Muscle of leg (tissue), 11 donors: ENCODE measurements around the gene HP1BP3. TPM values are rescaled to one million over a fixed set of nuclear protein-coding genes. Genes with fewer than 3 reads are reported as not detected.

Experiments used
- DNase-seq: peaks from one replicate; pipeline ENCODE4 v3.0.0; 2013
- H3K27ac ChIP-seq: one replicate; pipeline ENCODE4 v1.5.1; 2013; ENCODE audit warnings: mild to moderate bottlenecking, low read length, control low read depth
- H3K27me3 ChIP-seq: one replicate; pipeline ENCODE4 v1.6.1; 2013; ENCODE audit warnings: low read length; ENCODE audit not compliant: control insufficient read depth, insufficient read depth
- H3K36me3 ChIP-seq: one replicate; pipeline ENCODE4 v1.6.1; 2013; ENCODE audit warnings: low read length; ENCODE audit not compliant: control insufficient read depth, insufficient read depth
- H3K4me1 ChIP-seq: one replicate; pipeline ENCODE4 v1.6.1; 2013; ENCODE audit warnings: low read length; ENCODE audit not compliant: control insufficient read depth, insufficient read depth
- H3K4me3 ChIP-seq: one replicate; pipeline ENCODE4 v1.5.1; 2013; ENCODE audit warnings: low read length, control low read depth
- H3K9me3 ChIP-seq: replicated peaks from 2 replicates; pipeline ENCODE4 v1.6.1; 2013; ENCODE audit warnings: low read depth, low read length; ENCODE audit not compliant: control insufficient read depth
- WGBS: methylation state at CpG from one replicate; pipeline ENCODE4 v1.1.5; 2013; ENCODE audit warnings: missing lambda C conversion rate; ENCODE audit not compliant: insufficient coverage; 5-methylcytosine and 5-hydroxymethylcytosine counted together
- polyA plus RNA-seq, 8 donors: library from polyadenylated mRNA; unstranded; fragments of 120-200 nt; gene quantifications; one replicate each; pipeline versions ENCODE4 v1.2.1 to v1.2.3, GENCODE V29; 2013; ENCODE audit warnings: inconsistent platforms in 1 of 8, low replicate concordance in 1 of 8; ENCODE audit not compliant: insufficient read length in 8 of 8, insufficient read depth in 1 of 8
- total RNA-seq: library from RNA; stranded (reverse); fragments of 120-200 nt; gene quantifications from one replicate; pipeline ENCODE4 v1.2.4, GENCODE V29; 2013

HP1BP3 gene
- total and polyA plus RNA-seq, 9 donors: 147 to 216 (median 164) TPM

- no peaks in the 10 kb centered on the region for H3K9me3 ChIP-seq
- WGBS: no CpG with 5 or more reads among the region's 2 CpGs
- H3K27me3 ChIP-seq: no peaks in the 10 kb centered on the region
- peaks cover 33% of the 10 kb centered on the region for H3K36me3 ChIP-seq
- no peaks in the 10 kb centered on the region for H3K4me1 ChIP-seq
- H3K4me3 ChIP-seq: no peak overlapping the region
- no peak overlapping the region for H3K27ac ChIP-seq
- DNase-seq: no peak
Measured at GRCh38 chr1:20739225-20739624, 47.9 kb downstream of the HP1BP3 start.

- WGBS: 55% methylated on average over 5 of the region's 7 CpGs
- Histone ChIP-seq H3K27me3 (peaks cover 22% of the 10 kb centered on the region), H3K36me3 (peaks cover 18% of the 10 kb centered on the region), H3K4me1 (peaks cover 18% of the 10 kb centered on the region), H3K27ac (no peak overlapping the region), H3K9me3 (no peaks in the 10 kb centered on the region), H3K4me3 (no peak overlapping the region)
- no peak for DNase-seq
Measured at GRCh38 chr1:20735581-20736111, 51.5 kb downstream of the HP1BP3 start.

- Histone ChIP-seq H3K27me3 (peaks cover 44% of the 10 kb centered on the region), H3K27ac (no peak overlapping the region), H3K36me3 (peaks cover 10% of the 10 kb centered on the region), H3K4me3 (no peak overlapping the region), H3K4me1 (peaks cover 20% of the 10 kb centered on the region), H3K9me3 (no peaks in the 10 kb centered on the region)
- WGBS: 14% methylated on average over 2 of the region's 7 CpGs
- no peak for DNase-seq
Measured at GRCh38 chr1:20733360-20733975, 53.6 kb downstream of the HP1BP3 start.

GRCh38 chr1:20732588-20733359 is 54.3 kb downstream of the HP1BP3 start, which contains the start of gene SH2D5:
Gene SH2D5 (minus strand): TSS chr1:20732703. CDS start chr1:20728044, 4,659 bp downstream.
- Histone ChIP-seq H3K4me1 (peaks cover 20% of the 10 kb centered on the region), H3K36me3 (peaks cover 5% of the 10 kb centered on the region), H3K27me3 (peaks cover 51% of the 10 kb centered on the region), H3K27ac (no peak within 1 kb of the TSS), H3K9me3 (no peaks in the 10 kb centered on the region), H3K4me3 (peak within 1 kb of the TSS; percentile 38)
- 0% methylated on average over 29 of the region's 38 CpGs for WGBS
- DNase-seq: peak; percentile 86

GRCh38 chr1:20732071-20732587 is 55.0 kb downstream of the HP1BP3 start:
- peaks cover 52% of the 10 kb centered on the region for H3K27me3 ChIP-seq
- under 1% methylated on average over 51 of the region's 55 CpGs for WGBS

GRCh38 chr1:20731057-20731991 is 55.8 kb downstream of the HP1BP3 start:
- H3K27ac ChIP-seq: no peak overlapping the region
- H3K36me3 ChIP-seq: no peaks in the 10 kb centered on the region
- no peak for DNase-seq
- 9% methylated on average over 58 of the region's 62 CpGs for WGBS
- H3K4me3 ChIP-seq: peak overlapping the region; percentile 38
- H3K27me3 ChIP-seq: peaks cover 52% of the 10 kb centered on the region
- H3K4me1 ChIP-seq: peaks cover 20% of the 10 kb centered on the region
- H3K9me3 ChIP-seq: no peaks in the 10 kb centered on the region

More at GRCh38 chr1:20732071-20732587, 55.0 kb downstream of the HP1BP3 start:
- no peaks in the 10 kb centered on the region for H3K9me3 ChIP-seq
- peaks cover 20% of the 10 kb centered on the region for H3K4me1 ChIP-seq
- peak overlapping the region; percentile 28 for H3K4me3 ChIP-seq
- no peak overlapping the region for H3K27ac ChIP-seq
- H3K36me3 ChIP-seq: peaks cover 2% of the 10 kb centered on the region
- peak; percentile 61 for DNase-seq

GRCh38 chr1:20730690-20731056 is 56.4 kb downstream of the HP1BP3 start:
- DNase-seq: no peak
- Histone ChIP-seq H3K36me3 (no peaks in the 10 kb centered on the region), H3K9me3 (no peaks in the 10 kb centered on the region), H3K4me3 (no peak overlapping the region), H3K27ac (no peak overlapping the region), H3K4me1 (peaks cover 20% of the 10 kb centered on the region), H3K27me3 (peaks cover 52% of the 10 kb centered on the region)
- WGBS: 39% methylated on average over 4 of the region's 4 CpGs

- no peak for DNase-seq
- Histone ChIP-seq H3K4me1 (peaks cover 20% of the 10 kb centered on the region), H3K9me3 (no peaks in the 10 kb centered on the region), H3K27ac (no peak overlapping the region), H3K36me3 (no peaks in the 10 kb centered on the region), H3K27me3 (peaks cover 52% of the 10 kb centered on the region), H3K4me3 (no peak overlapping the region)
- WGBS: 3% methylated on average over 10 of the region's 19 CpGs
Measured at GRCh38 chr1:20729990-20730689, 57.0 kb downstream of the HP1BP3 start.

- no peak overlapping the region for H3K27ac ChIP-seq
- no peak overlapping the region for H3K4me3 ChIP-seq
- peaks cover 20% of the 10 kb centered on the region for H3K4me1 ChIP-seq
- H3K36me3 ChIP-seq: no peaks in the 10 kb centered on the region
- peaks cover 52% of the 10 kb centered on the region for H3K27me3 ChIP-seq
- H3K9me3 ChIP-seq: no peaks in the 10 kb centered on the region
- DNase-seq: no peak
- 46% methylated on average over 10 of the region's 14 CpGs for WGBS
Measured at GRCh38 chr1:20729155-20729931, 57.8 kb downstream of the HP1BP3 start.
